NB4 (cell line): ENCODE data around the gene DPH6.

ENCODE experiments used
- POLR2A ChIP-seq: IDR thresholded peaks from 2 replicates; pipeline ENCODE4 v1.6.1; 2011; ENCODE audit warnings: mild to moderate bottlenecking; ENCODE audit not compliant: insufficient read length; ENCODE audit errors: extremely low read depth
- TF ChIP-seq, protein P1 (sequence below): IDR thresholded peaks from one replicate; pipeline ENCODE4 v1.5.1; 2012; ENCODE audit warnings: low read depth, low read length

DNA sequence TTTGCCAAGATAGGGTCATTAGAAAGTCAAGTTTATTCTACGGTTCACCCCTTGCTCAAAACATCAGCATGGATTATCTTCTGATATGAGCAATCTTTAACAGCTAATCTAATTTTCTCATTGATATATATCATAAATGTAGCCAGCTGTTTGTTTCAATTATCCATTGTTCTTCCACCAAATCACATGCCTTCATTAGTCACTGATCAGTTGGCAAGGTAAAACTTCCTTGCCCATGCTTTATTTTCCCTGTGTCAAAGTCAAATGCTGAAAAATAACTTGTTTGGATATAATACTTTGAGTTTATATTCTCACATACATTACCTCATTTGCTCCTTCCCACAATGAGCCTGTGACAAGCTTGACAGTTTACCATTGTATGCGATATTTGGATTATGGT, 60.6 kb downstream of the DPH6 start:
- TF ChIP-seq, protein P1, sequence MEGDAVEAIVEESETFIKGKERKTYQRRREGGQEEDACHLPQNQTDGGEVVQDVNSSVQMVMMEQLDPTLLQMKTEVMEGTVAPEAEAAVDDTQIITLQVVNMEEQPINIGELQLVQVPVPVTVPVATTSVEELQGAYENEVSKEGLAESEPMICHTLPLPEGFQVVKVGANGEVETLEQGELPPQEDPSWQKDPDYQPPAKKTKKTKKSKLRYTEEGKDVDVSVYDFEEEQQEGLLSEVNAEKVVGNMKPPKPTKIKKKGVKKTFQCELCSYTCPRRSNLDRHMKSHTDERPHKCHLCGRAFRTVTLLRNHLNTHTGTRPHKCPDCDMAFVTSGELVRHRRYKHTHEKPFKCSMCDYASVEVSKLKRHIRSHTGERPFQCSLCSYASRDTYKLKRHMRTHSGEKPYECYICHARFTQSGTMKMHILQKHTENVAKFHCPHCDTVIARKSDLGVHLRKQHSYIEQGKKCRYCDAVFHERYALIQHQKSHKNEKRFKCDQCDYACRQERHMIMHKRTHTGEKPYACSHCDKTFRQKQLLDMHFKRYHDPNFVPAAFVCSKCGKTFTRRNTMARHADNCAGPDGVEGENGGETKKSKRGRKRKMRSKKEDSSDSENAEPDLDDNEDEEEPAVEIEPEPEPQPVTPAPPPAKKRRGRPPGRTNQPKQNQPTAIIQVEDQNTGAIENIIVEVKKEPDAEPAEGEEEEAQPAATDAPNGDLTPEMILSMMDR: no peak
- no peak for TF ChIP-seq POLR2A
